Measurements from ENCODE around the gene GABRB2. TPM values are rescaled to one million over a fixed set of nuclear protein-coding genes. Genes with fewer than 3 reads are reported as not detected.

Gene GABRB2
- total and polyA plus RNA-seq, 2 experiments from 2014 or later, result 0.11 to 0.94 TPM

DNA sequence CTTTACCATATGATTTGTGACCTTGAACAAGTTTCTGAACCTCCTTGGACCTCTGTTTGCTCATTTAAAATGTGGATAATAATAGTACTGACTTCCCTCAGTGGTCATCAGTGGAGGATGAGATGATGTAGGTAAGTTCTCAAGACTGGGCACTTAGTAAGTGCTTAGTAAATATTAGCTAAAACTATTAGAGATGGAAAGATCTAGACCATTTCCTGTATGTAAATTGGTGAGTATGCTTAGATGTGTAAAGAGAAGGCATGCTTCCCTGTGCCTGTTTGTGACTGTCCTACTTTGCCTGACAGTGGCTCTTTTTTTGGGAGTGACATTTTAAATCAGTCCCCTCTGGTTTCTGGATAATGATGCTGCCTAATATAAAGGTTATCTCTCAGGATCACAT, 288.1 kb downstream of the GABRB2 start (continued):
- TF ChIP-seq, protein P1, sequence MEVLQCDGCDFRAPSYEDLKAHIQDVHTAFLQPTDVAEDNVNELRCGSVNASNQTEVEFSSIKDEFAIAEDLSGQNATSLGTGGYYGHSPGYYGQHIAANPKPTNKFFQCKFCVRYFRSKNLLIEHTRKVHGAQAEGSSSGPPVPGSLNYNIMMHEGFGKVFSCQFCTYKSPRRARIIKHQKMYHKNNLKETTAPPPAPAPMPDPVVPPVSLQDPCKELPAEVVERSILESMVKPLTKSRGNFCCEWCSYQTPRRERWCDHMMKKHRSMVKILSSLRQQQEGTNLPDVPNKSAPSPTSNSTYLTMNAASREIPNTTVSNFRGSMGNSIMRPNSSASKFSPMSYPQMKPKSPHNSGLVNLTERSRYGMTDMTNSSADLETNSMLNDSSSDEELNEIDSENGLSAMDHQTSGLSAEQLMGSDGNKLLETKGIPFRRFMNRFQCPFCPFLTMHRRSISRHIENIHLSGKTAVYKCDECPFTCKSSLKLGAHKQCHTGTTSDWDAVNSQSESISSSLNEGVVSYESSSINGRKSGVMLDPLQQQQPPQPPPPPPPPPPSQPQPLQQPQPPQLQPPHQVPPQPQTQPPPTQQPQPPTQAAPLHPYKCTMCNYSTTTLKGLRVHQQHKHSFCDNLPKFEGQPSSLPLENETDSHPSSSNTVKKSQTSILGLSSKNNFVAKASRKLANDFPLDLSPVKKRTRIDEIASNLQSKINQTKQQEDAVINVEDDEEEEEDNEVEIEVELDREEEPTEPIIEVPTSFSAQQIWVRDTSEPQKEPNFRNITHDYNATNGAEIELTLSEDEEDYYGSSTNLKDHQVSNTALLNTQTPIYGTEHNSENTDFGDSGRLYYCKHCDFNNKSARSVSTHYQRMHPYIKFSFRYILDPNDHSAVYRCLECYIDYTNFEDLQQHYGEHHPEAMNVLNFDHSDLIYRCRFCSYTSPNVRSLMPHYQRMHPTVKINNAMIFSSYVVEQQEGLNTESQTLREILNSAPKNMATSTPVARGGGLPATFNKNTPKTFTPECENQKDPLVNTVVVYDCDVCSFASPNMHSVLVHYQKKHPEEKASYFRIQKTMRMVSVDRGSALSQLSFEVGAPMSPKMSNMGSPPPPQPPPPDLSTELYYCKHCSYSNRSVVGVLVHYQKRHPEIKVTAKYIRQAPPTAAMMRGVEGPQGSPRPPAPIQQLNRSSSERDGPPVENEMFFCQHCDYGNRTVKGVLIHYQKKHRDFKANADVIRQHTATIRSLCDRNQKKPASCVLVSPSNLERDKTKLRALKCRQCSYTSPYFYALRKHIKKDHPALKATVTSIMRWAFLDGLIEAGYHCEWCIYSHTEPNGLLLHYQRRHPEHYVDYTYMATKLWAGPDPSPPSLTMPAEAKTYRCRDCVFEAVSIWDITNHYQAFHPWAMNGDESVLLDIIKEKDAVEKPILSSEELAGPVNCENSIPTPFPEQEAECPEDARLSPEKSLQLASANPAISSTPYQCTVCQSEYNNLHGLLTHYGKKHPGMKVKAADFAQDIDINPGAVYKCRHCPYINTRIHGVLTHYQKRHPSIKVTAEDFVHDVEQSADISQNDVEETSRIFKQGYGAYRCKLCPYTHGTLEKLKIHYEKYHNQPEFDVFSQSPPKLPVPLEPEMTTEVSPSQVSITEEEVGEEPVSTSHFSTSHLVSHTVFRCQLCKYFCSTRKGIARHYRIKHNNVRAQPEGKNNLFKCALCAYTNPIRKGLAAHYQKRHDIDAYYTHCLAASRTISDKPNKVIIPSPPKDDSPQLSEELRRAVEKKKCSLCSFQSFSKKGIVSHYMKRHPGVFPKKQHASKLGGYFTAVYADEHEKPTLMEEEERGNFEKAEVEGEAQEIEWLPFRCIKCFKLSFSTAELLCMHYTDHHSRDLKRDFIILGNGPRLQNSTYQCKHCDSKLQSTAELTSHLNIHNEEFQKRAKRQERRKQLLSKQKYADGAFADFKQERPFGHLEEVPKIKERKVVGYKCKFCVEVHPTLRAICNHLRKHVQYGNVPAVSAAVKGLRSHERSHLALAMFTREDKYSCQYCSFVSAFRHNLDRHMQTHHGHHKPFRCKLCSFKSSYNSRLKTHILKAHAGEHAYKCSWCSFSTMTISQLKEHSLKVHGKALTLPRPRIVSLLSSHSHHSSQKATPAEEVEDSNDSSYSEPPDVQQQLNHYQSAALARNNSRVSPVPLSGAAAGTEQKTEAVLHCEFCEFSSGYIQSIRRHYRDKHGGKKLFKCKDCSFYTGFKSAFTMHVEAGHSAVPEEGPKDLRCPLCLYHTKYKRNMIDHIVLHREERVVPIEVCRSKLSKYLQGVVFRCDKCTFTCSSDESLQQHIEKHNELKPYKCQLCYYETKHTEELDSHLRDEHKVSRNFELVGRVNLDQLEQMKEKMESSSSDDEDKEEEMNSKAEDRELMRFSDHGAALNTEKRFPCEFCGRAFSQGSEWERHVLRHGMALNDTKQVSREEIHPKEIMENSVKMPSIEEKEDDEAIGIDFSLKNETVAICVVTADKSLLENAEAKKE (CRISPR knock-in tag; IDR thresholded peaks at IDR 0.05), result no peak
- TF ChIP-seq, protein P2, sequence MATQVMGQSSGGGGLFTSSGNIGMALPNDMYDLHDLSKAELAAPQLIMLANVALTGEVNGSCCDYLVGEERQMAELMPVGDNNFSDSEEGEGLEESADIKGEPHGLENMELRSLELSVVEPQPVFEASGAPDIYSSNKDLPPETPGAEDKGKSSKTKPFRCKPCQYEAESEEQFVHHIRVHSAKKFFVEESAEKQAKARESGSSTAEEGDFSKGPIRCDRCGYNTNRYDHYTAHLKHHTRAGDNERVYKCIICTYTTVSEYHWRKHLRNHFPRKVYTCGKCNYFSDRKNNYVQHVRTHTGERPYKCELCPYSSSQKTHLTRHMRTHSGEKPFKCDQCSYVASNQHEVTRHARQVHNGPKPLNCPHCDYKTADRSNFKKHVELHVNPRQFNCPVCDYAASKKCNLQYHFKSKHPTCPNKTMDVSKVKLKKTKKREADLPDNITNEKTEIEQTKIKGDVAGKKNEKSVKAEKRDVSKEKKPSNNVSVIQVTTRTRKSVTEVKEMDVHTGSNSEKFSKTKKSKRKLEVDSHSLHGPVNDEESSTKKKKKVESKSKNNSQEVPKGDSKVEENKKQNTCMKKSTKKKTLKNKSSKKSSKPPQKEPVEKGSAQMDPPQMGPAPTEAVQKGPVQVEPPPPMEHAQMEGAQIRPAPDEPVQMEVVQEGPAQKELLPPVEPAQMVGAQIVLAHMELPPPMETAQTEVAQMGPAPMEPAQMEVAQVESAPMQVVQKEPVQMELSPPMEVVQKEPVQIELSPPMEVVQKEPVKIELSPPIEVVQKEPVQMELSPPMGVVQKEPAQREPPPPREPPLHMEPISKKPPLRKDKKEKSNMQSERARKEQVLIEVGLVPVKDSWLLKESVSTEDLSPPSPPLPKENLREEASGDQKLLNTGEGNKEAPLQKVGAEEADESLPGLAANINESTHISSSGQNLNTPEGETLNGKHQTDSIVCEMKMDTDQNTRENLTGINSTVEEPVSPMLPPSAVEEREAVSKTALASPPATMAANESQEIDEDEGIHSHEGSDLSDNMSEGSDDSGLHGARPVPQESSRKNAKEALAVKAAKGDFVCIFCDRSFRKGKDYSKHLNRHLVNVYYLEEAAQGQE (IDR thresholded peaks at IDR 0.05; ENCODE audit: unreplicated experiment), result no peak

DNA sequence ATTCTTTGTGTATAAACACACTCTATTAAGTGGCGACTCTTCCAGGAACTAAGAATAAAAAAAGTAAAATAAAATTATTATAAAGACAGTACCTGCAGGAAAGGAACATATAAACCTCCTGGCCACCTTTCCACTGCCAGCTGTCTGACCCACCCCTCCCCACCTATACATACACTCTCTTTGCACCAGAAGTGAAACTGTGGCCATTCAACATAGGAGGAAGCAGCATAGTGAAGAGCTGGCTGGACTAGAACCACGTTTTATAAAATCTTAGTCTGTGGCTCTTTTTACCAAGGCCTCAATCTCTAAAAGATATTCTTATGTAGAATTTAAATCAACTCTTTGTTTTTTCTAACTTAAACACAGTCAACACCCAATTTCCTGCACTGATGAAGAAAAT, 289.6 kb downstream of the GABRB2 start:
- H3K79me2 ChIP-seq (replicated peaks; ENCODE audit: insufficient read depth), result no peaks in the 10 kb centered on the region
- Mint-ChIP-seq H3K4me3 (no peak overlapping the region), H3K9me3 (no peaks in the 10 kb centered on the region), H3K4me1 (peaks cover 9% of the 10 kb centered on the region), H3K27me3 (ENCODE audit: insufficient read depth, low read depth, poor library complexity) (no peaks in the 10 kb centered on the region), H3K27ac (no peak overlapping the region), H3K36me3 (ENCODE audit: low read depth) (no peaks in the 10 kb centered on the region)
- H3K4me2 ChIP-seq, result no peak overlapping the region
- H3K4me3 ChIP-seq, result no peak overlapping the region
- no peak overlapping the region for H3K27ac ChIP-seq (ENCODE audit: low read depth)
- no peak overlapping the region for H2AFZ ChIP-seq
- no peaks in the 10 kb centered on the region for H4K20me1 ChIP-seq (replicated peaks; ENCODE audit: insufficient read depth)
- DNase-seq (ENCODE audit: low spot score) (no peak), ATAC-seq (no peak)
- no peaks in the 10 kb centered on the region for H3K9me2 ChIP-seq (ENCODE audit: insufficient read depth)
- no peaks in the 10 kb centered on the region for H3K36me3 ChIP-seq (ENCODE audit: insufficient read depth)
- H3F3A ChIP-seq (replicated peaks; ENCODE audit: low read depth), result no peaks in the 10 kb centered on the region
- peaks cover 23% of the 10 kb centered on the region for H3K4me1 ChIP-seq (ENCODE audit: insufficient read depth)
- H3K27me3 ChIP-seq (ENCODE audit: insufficient read depth), result no peaks in the 10 kb centered on the region
- TF ChIP-seq CREB1 (CRISPR knock-in tag; IDR thresholded peaks at IDR 0.05; ENCODE audit: low read depth) (no peak), ZNF331 (CRISPR knock-in tag; IDR thresholded peaks at IDR 0.05; ENCODE audit: low read depth) (no peak), EZH2phosphoT487 (IDR thresholded peaks at IDR 0.05; ENCODE audit: unreplicated experiment) (no peak), ZNF114 (CRISPR knock-in tag; IDR thresholded peaks at IDR 0.05) (no peak), POLR2AphosphoS5 (IDR thresholded peaks at IDR 0.05; ENCODE audit: low read depth) (no peak), NANOG (IDR thresholded peaks at IDR 0.05; ENCODE audit: borderline replicate concordance) (no peak)
- TF ChIP-seq, protein P3, sequence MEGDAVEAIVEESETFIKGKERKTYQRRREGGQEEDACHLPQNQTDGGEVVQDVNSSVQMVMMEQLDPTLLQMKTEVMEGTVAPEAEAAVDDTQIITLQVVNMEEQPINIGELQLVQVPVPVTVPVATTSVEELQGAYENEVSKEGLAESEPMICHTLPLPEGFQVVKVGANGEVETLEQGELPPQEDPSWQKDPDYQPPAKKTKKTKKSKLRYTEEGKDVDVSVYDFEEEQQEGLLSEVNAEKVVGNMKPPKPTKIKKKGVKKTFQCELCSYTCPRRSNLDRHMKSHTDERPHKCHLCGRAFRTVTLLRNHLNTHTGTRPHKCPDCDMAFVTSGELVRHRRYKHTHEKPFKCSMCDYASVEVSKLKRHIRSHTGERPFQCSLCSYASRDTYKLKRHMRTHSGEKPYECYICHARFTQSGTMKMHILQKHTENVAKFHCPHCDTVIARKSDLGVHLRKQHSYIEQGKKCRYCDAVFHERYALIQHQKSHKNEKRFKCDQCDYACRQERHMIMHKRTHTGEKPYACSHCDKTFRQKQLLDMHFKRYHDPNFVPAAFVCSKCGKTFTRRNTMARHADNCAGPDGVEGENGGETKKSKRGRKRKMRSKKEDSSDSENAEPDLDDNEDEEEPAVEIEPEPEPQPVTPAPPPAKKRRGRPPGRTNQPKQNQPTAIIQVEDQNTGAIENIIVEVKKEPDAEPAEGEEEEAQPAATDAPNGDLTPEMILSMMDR (conservative IDR thresholded peaks at IDR 0.05; ENCODE audit: low read depth in 2 of 2), result no peak

Measured in GM23338 (cell line).